Liver (tissue), 3 donors: ENCODE data around the gene DHRS7.

Source experiments
- ATF3 ChIP-seq: IDR thresholded peaks from 2 replicates; pipeline ENCODE4 v1.6.1; 2016; ENCODE audit warnings: antibody characterized with exemption
- EGR1 ChIP-seq, 2 donors: IDR thresholded peaks; 2 replicates each; pipeline ENCODE4 v1.6.1; 2016 to 2018; ENCODE audit warnings: antibody characterized with exemption in 2 of 2, low read depth in 2 of 2
- GABPA ChIP-seq, 2 donors: IDR thresholded peaks in 1 of 2; conservative IDR thresholded peaks in 1 of 2; 2 replicates each; pipeline ENCODE4 v1.6.1; 2016; ENCODE audit warnings: antibody characterized with exemption in 2 of 2, mild to moderate bottlenecking in 1 of 2, moderate library complexity in 1 of 2
- HNF4G ChIP-seq: IDR thresholded peaks from 2 replicates; pipeline ENCODE4 v1.6.1; 2016; ENCODE audit warnings: antibody characterized with exemption
- NR2F2 ChIP-seq: IDR thresholded peaks from 2 replicates; pipeline ENCODE4 v1.6.1; 2016; ENCODE audit warnings: antibody characterized with exemption
- RAD21 ChIP-seq, 2 donors: IDR thresholded peaks; 2 replicates each; pipeline ENCODE4 v1.6.1; 2016; ENCODE audit warnings: antibody characterized with exemption in 2 of 2, mild to moderate bottlenecking in 2 of 2
- SP1 ChIP-seq: IDR thresholded peaks from 2 replicates; pipeline ENCODE4 v1.6.1; 2018; ENCODE audit warnings: antibody characterized with exemption, mild to moderate bottlenecking
- TAF1 ChIP-seq: conservative IDR thresholded peaks from 2 replicates; pipeline ENCODE4 v1.6.1; 2016; ENCODE audit warnings: antibody characterized with exemption, mild to moderate bottlenecking
- YY1 ChIP-seq: IDR thresholded peaks from 2 replicates; pipeline ENCODE4 v1.6.1; 2016; ENCODE audit warnings: antibody characterized with exemption, mild to moderate bottlenecking
- TF ChIP-seq, protein P1 (sequence below): fragments of 150-350 bp; IDR thresholded peaks from 2 replicates; pipeline ENCODE4 v1.5.1; 2017; ENCODE audit warnings: improper control_type of control experiment, low read depth, low read length; ENCODE audit not compliant: missing input control
- TF ChIP-seq, protein P2 (sequence below): IDR thresholded peaks from 2 replicates; pipeline ENCODE4 v1.6.1; 2016; ENCODE audit warnings: antibody characterized with exemption, mild to moderate bottlenecking
- TF ChIP-seq, protein P3 (sequence below): IDR thresholded peaks from 2 replicates; pipeline ENCODE4 v1.6.1; 2016; ENCODE audit warnings: antibody characterized with exemption
- donor health status: healthy.
- donor health status: healthy.

- TF ChIP-seq, protein P1, sequence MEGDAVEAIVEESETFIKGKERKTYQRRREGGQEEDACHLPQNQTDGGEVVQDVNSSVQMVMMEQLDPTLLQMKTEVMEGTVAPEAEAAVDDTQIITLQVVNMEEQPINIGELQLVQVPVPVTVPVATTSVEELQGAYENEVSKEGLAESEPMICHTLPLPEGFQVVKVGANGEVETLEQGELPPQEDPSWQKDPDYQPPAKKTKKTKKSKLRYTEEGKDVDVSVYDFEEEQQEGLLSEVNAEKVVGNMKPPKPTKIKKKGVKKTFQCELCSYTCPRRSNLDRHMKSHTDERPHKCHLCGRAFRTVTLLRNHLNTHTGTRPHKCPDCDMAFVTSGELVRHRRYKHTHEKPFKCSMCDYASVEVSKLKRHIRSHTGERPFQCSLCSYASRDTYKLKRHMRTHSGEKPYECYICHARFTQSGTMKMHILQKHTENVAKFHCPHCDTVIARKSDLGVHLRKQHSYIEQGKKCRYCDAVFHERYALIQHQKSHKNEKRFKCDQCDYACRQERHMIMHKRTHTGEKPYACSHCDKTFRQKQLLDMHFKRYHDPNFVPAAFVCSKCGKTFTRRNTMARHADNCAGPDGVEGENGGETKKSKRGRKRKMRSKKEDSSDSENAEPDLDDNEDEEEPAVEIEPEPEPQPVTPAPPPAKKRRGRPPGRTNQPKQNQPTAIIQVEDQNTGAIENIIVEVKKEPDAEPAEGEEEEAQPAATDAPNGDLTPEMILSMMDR, result no peak
- TF ChIP-seq YY1 (no peak), SP1 (no peak), TAF1 (no peak), ATF3 (no peak), RAD21 (IDR thresholded peaks at IDR 0.05) (no peak), EGR1 (IDR thresholded peaks at IDR 0.05; ENCODE audit: low read depth in 2 of 2) (no peak), NR2F2 (no peak), HNF4G (no peak), GABPA (IDR thresholded peaks at IDR 0.05 in 1 of 2, conservative IDR thresholded peaks at IDR 0.05 in 1 of 2) (no peak)
- TF ChIP-seq, protein P2, sequence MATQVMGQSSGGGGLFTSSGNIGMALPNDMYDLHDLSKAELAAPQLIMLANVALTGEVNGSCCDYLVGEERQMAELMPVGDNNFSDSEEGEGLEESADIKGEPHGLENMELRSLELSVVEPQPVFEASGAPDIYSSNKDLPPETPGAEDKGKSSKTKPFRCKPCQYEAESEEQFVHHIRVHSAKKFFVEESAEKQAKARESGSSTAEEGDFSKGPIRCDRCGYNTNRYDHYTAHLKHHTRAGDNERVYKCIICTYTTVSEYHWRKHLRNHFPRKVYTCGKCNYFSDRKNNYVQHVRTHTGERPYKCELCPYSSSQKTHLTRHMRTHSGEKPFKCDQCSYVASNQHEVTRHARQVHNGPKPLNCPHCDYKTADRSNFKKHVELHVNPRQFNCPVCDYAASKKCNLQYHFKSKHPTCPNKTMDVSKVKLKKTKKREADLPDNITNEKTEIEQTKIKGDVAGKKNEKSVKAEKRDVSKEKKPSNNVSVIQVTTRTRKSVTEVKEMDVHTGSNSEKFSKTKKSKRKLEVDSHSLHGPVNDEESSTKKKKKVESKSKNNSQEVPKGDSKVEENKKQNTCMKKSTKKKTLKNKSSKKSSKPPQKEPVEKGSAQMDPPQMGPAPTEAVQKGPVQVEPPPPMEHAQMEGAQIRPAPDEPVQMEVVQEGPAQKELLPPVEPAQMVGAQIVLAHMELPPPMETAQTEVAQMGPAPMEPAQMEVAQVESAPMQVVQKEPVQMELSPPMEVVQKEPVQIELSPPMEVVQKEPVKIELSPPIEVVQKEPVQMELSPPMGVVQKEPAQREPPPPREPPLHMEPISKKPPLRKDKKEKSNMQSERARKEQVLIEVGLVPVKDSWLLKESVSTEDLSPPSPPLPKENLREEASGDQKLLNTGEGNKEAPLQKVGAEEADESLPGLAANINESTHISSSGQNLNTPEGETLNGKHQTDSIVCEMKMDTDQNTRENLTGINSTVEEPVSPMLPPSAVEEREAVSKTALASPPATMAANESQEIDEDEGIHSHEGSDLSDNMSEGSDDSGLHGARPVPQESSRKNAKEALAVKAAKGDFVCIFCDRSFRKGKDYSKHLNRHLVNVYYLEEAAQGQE, result no peak
- TF ChIP-seq, protein P3, sequence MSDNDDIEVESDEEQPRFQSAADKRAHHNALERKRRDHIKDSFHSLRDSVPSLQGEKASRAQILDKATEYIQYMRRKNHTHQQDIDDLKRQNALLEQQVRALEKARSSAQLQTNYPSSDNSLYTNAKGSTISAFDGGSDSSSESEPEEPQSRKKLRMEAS, result no peak
Observed at GRCh38 chr14:60160422-60160821, 4.8 kb downstream of the DHRS7 start.
